DOHH2 (cell line): ENCODE data around the gene TP53BP2.

ENCODE experiments used
- CTCF ChIP-seq: fragments of 200-600 bp; sonication (generic); IDR thresholded peaks from one replicate; pipeline ENCODE4 v1.5.1; 2014; ENCODE audit warnings: antibody characterized with exemption, mild to moderate bottlenecking, low read depth, low read length; ENCODE audit not compliant: poor library complexity, severe bottlenecking
- EZH2phosphoT487 ChIP-seq: fragments of 200-600 bp; sonication (generic); IDR thresholded peaks from 2 replicates; pipeline ENCODE4 v1.6.1; 2017; ENCODE audit warnings: borderline replicate concordance, mild to moderate bottlenecking, antibody characterized with exemption, low read length, moderate library complexity, mixed read lengths

GRCh38 chr1:223876590-223876989, 30.8 kb upstream of the TP53BP2 start:
- no peak for TF ChIP-seq CTCF
- no peak for TF ChIP-seq EZH2phosphoT487
